ENCODE results near the gene CYBB.

CYBB gene

GRCh38 chrX:37786624-37787422 is 7.0 kb downstream of the CYBB start:
- DNase-seq, result peak; percentile 1

- DNase-seq, result peak; percentile 65
These were observed 7.6 kb downstream of the CYBB start for GRCh38 chrX:37787423-37787869.

GRCh38 chrX:37796310-37796709 is 16.5 kb downstream of the CYBB start:
- DNase-seq, result no peak

- DNase-seq, result no peak
These were observed 16.9 kb downstream of the CYBB start for GRCh38 chrX:37796805-37797204.

GRCh38 chrX:37799936-37800335 is 20.1 kb downstream of the CYBB start:
- DNase-seq, result no peak

- no peak for DNase-seq
These were observed 20.9 kb downstream of the CYBB start for GRCh38 chrX:37800717-37801116.

GRCh38 chrX:37802028-37802427 is 22.2 kb downstream of the CYBB start:
- DNase-seq, result peak; percentile 31

- no peak for DNase-seq
These were observed 23.2 kb downstream of the CYBB start for GRCh38 chrX:37803057-37803456.

GRCh38 chrX:37809970-37810369 is 30.1 kb downstream of the CYBB start:
- no peak for DNase-seq

- no peak for DNase-seq
These were observed 32.3 kb downstream of the CYBB start for GRCh38 chrX:37812110-37812509.

GRCh38 chrX:37813570-37813969 is 33.7 kb downstream of the CYBB start:
- DNase-seq, result no peak

GRCh38 chrX:37815366-37815765 is 35.5 kb downstream of the CYBB start:
- no peak for DNase-seq

- DNase-seq, result no peak
These were observed 36.9 kb downstream of the CYBB start for GRCh38 chrX:37816766-37817165.

- DNase-seq, result no peak
These were observed 37.3 kb downstream of the CYBB start for GRCh38 chrX:37817176-37817575.

GRCh38 chrX:37817579-37817978 is 37.7 kb downstream of the CYBB start:
- DNase-seq, result no peak

GRCh38 chrX:37818031-37818430 is 38.2 kb downstream of the CYBB start:
- DNase-seq, result peak; percentile 2

GRCh38 chrX:37820646-37821045 is 40.8 kb downstream of the CYBB start:
- no peak for DNase-seq

GRCh38 chrX:37824491-37825214 is 44.8 kb downstream of the CYBB start:
- DNase-seq, result no peak

GRCh38 chrX:37825215-37825842 is 45.5 kb downstream of the CYBB start:
- DNase-seq, result no peak

- DNase-seq, result no peak
These were observed 49.9 kb downstream of the CYBB start for GRCh38 chrX:37829721-37830120.

GRCh38 chrX:37830371-37830770 is 50.5 kb downstream of the CYBB start:
- DNase-seq, result no peak

GRCh38 chrX:37834937-37835336 is 55.1 kb downstream of the CYBB start:
- DNase-seq, result no peak

GRCh38 chrX:37840931-37841330 is 61.1 kb downstream of the CYBB start:
- DNase-seq, result no peak

GRCh38 chrX:37844622-37845021 is 64.8 kb downstream of the CYBB start:
- DNase-seq, result no peak

Data from SIG-M5 (cell line).